Esophagus muscularis mucosa (tissue), 4 donors: Measurements from ENCODE around the gene FGF14.

Source experiments
- CTCF ChIP-seq, 3 experiments: fragments of 200-600 bp in 2 of 3; fragments of 450-650 bp in 1 of 3; sonication (generic) in 2 of 3; IDR thresholded peaks; one replicate each; pipeline ENCODE4 v1.5.1; 2017 to 2019; ENCODE audit warnings: antibody characterized with exemption in 3 of 3, mild to moderate bottlenecking in 2 of 3, moderate library complexity in 1 of 3
- EP300 ChIP-seq: sonication (generic); formaldehyde crosslinking; IDR thresholded peaks from one replicate; pipeline ENCODE4 v1.6.1; 2017; ENCODE audit warnings: antibody characterized with exemption
- POLR2AphosphoS5 ChIP-seq, 2 donors: sonication (generic); formaldehyde crosslinking; IDR thresholded peaks; one replicate each; pipeline ENCODE4 v1.6.1; 2017; ENCODE audit warnings: antibody characterized with exemption in 2 of 2

- no peak for TF ChIP-seq CTCF (IDR thresholded peaks at IDR 0.05)
- TF ChIP-seq EP300: no peak
- no peak for TF ChIP-seq POLR2AphosphoS5 (IDR thresholded peaks at IDR 0.05)
Observed at GRCh38 chr13:101767131-101767530, 634.7 kb downstream of the FGF14 start.
